Chondrocyte (in vitro differentiated cells): ENCODE measurements around the gene FHIT. TPM values are rescaled to one million over a fixed set of nuclear protein-coding genes. Genes with fewer than 3 reads are reported as not detected.

Experiments
- DNase-seq: peaks from one replicate; pipeline ENCODE4 v3.0.0; 2021; ENCODE audit warnings: mixed read lengths, low spot score
- H3K27ac Mint-ChIP-seq: one replicate; pipeline ENCODE4 v1.8.0; 2021; ENCODE audit warnings: mild to moderate bottlenecking, moderate library complexity, mixed read lengths; ENCODE audit not compliant: unreplicated experiment
- H3K27me3 Mint-ChIP-seq: 2 replicates; pipeline ENCODE4 v1.8.0; 2021; ENCODE audit warnings: low read depth, mixed read lengths
- H3K36me3 Mint-ChIP-seq: 2 replicates; pipeline ENCODE4 v1.8.0; 2021; ENCODE audit warnings: low read depth, mixed read lengths
- H3K4me1 Mint-ChIP-seq: 2 replicates; pipeline ENCODE4 v1.8.0; 2021; ENCODE audit warnings: low read depth, mild to moderate bottlenecking, mixed read lengths
- H3K4me3 Mint-ChIP-seq: one replicate; pipeline ENCODE4 v1.8.0; 2021; ENCODE audit warnings: mild to moderate bottlenecking, moderate library complexity, mixed read lengths; ENCODE audit not compliant: unreplicated experiment
- H3K9me3 Mint-ChIP-seq: 2 replicates; pipeline ENCODE4 v1.8.0; 2021; ENCODE audit warnings: low read depth, mixed read lengths
- CTCF ChIP-seq: fragments of 200-600 bp; sonication (generic); IDR thresholded peaks from 2 replicates; pipeline ENCODE4 v1.5.0; 2021; ENCODE audit warnings: antibody characterized with exemption, mild to moderate bottlenecking, moderate library complexity
- total RNA-seq: library from RNA; stranded (reverse); gene quantifications from 3 replicates; pipeline ENCODE4 v1.2.1, GENCODE V29; 2021

FHIT gene
- total RNA-seq, 1 donor from 2014 or later = 3.8 TPM

GRCh38 chr3:61202086-61202485, 49.2 kb downstream of the FHIT start:
- H3K27me3 Mint-ChIP-seq = no peaks in the 10 kb centered on the region
- DNase-seq = no peak
- no peak overlapping the region for H3K4me3 Mint-ChIP-seq
- H3K36me3 Mint-ChIP-seq = no peaks in the 10 kb centered on the region
- no peaks in the 10 kb centered on the region for H3K4me1 Mint-ChIP-seq
- H3K9me3 Mint-ChIP-seq = peaks cover 3% of the 10 kb centered on the region
- TF ChIP-seq CTCF = no peak
- H3K27ac Mint-ChIP-seq = no peak overlapping the region

- Mint-ChIP-seq H3K4me3 (no peak overlapping the region), H3K27ac (no peak overlapping the region), H3K27me3 (no peaks in the 10 kb centered on the region), H3K4me1 (no peaks in the 10 kb centered on the region), H3K36me3 (no peaks in the 10 kb centered on the region), H3K9me3 (peaks cover 3% of the 10 kb centered on the region)
- no peak for DNase-seq
- no peak for TF ChIP-seq CTCF
Measured at GRCh38 chr3:61201071-61201470, 50.2 kb downstream of the FHIT start.

GRCh38 chr3:61200270-61200669, 51.0 kb downstream of the FHIT start:
- no peak for DNase-seq

GRCh38 chr3:61199843-61200242, 51.4 kb downstream of the FHIT start:
- H3K27me3 Mint-ChIP-seq = no peaks in the 10 kb centered on the region
- no peaks in the 10 kb centered on the region for H3K4me1 Mint-ChIP-seq
- no peak overlapping the region for H3K27ac Mint-ChIP-seq
- no peaks in the 10 kb centered on the region for H3K36me3 Mint-ChIP-seq
- DNase-seq = no peak
- H3K4me3 Mint-ChIP-seq = no peak overlapping the region
- TF ChIP-seq CTCF = no peak
- H3K9me3 Mint-ChIP-seq = no peaks in the 10 kb centered on the region

More at GRCh38 chr3:61200270-61200669, 51.0 kb downstream of the FHIT start:
- Mint-ChIP-seq H3K4me1 (no peaks in the 10 kb centered on the region), H3K36me3 (no peaks in the 10 kb centered on the region), H3K4me3 (no peak overlapping the region), H3K27ac (no peak overlapping the region), H3K9me3 (no peaks in the 10 kb centered on the region), H3K27me3 (no peaks in the 10 kb centered on the region)
- TF ChIP-seq CTCF = no peak

- no peak overlapping the region for H3K4me3 Mint-ChIP-seq
- H3K27ac Mint-ChIP-seq = no peak overlapping the region
- H3K27me3 Mint-ChIP-seq = no peaks in the 10 kb centered on the region
- H3K4me1 Mint-ChIP-seq = no peaks in the 10 kb centered on the region
- no peak for TF ChIP-seq CTCF
- H3K36me3 Mint-ChIP-seq = no peaks in the 10 kb centered on the region
- H3K9me3 Mint-ChIP-seq = no peaks in the 10 kb centered on the region
- DNase-seq = no peak
Measured at GRCh38 chr3:61194892-61195538, 56.2 kb downstream of the FHIT start.
